ENCODE data around the gene MARVELD1.

Gene MARVELD1

DNA sequence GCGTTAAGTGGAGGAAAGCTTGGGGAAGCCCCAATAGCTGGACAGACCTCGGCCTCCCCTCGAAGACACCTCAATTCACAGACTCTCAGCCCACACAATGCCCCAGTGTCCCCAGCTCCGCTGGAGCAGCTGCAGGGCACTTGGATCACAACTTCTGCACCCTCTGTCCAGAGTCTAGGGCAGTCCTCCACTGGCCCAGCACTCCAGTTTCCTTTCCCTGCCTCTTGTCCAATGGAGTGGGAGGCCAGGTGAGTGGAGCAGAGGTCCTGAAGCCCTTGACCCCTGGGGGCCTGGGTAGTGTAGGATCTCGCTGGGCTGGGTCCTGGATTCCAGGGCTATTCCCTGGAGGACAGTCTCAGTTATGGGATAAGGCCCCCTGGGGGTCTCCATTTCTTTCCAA, 46.4 kb downstream of the MARVELD1 start:
- no peak for DNase-seq

GRCh38 chr10:97760461-97761257, 47.1 kb downstream of the MARVELD1 start:
- DNase-seq = no peak

DNA sequence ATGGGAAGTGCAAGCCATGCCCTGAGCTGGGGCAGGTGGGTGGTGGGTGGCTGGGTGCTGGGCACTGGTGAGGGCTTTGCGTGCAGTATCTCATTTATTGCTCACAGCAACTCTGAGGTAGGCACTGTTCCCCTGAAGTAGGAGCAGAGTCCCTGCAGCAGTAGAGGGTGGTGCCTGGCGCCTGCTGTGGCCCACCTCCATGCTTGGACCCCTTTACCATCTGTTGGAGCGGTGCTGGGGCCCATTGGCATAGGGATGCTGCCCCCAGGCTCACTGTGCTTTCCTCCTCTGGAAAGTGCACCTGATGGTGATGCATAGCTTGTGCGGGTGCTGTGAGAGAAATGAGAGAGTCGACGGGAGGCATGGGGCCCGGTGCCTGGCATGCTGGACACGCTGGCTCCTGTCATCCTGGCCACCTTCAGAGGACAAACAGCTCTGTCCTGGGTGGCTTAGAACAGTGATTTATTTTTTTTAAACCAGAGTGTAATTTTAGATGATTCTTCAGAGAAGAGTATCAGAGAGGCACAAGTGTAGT, 47.9 kb downstream of the MARVELD1 start:
- no peak for DNase-seq

DNA sequence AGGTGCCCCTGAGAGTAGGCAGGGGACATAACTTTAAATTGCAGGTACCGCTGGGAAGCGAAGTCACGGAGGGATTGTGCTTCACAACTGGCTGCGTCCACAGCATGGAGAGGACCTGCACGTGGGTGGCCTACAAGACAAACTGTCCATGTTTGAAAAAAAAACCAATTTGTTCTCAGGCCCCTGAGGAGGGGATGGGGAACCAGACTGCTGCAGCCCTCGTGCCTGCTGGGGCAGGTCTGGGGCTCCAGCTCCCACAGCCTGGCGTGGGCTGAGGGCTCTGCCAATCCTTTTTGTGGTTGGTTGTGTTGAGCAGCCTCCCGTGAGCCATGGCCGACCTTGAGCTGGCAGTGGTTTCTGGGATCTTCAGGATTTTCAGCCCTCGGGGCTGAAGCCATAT, 48.5 kb downstream of the MARVELD1 start:
- no peak for DNase-seq

DNA sequence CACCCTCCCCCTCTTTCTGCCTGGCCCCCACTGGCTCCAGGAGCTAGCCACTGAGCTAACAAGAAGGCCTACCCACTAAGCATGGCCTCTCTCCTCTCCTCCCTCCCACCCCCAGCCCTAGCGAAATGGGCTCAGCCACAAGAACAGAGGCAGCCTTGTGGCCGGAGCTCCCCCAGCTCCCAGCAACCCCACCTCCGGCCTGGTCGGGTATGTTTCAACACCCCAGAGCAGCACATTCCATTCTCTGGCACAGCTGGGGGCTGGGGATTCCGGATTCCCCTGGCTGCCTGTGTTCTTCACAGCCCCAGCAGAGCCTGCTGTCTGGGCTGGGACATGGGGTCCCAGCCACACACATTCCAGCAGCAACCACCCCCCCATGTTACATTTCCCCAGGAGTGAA, 49.3 kb downstream of the MARVELD1 start:
- DNase-seq = no peak

- no peak for DNase-seq
Measured at GRCh38 chr10:97763411-97763810, 49.9 kb downstream of the MARVELD1 start.

DNA sequence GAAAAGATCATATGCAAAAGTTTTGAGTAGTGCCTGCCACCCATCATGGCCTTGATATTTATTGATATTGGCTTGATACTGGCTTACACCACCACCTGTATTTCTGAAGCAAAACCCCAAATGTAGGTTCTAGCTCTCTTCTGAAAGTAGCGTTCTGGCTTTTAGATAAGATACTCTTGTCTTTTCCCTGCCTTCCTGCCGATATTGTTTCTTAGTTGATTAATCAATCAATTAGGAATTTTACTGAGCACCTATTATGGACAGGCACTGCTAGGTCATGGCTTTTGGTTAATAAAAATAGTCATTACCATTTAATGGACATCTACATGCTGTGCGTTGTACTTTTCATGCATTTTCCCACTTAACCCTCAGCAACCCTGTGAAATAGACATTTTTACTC, 50.4 kb downstream of the MARVELD1 start:
- DNase-seq = no peak

- DNase-seq = no peak
Measured at GRCh38 chr10:97764519-97764931, 51.0 kb downstream of the MARVELD1 start.

GRCh38 chr10:97765201-97765600, 51.7 kb downstream of the MARVELD1 start:
- no peak for DNase-seq

- no peak for DNase-seq
Measured at GRCh38 chr10:97766106-97766810, 52.7 kb downstream of the MARVELD1 start.

GRCh38 chr10:97766996-97767924, 53.7 kb downstream of the MARVELD1 start:
- DNase-seq = no peak

Data from T-helper 9 cell (primary cell).